Fibroblast of pulmonary artery (primary cell): ENCODE results near the gene CACNB2.

Source experiments
- DNase-seq: peaks from one replicate; pipeline ENCODE4 v3.0.0-alpha.2; 2010; ENCODE audit warnings: low read depth
- H3K4me3 ChIP-seq: replicated peaks from 2 replicates; pipeline ENCODE4 v1.5.1; 2011; ENCODE audit warnings: low read depth, mild to moderate bottlenecking, control low read depth, low read length, moderate library complexity
- TF ChIP-seq, protein P1 (sequence below): IDR thresholded peaks from 2 replicates; pipeline ENCODE4 v1.5.1; 2011; ENCODE audit warnings: mild to moderate bottlenecking, control low read depth, low read length, inconsistent platforms; ENCODE audit errors: missing control alignments

The CACNB2 gene

DNA sequence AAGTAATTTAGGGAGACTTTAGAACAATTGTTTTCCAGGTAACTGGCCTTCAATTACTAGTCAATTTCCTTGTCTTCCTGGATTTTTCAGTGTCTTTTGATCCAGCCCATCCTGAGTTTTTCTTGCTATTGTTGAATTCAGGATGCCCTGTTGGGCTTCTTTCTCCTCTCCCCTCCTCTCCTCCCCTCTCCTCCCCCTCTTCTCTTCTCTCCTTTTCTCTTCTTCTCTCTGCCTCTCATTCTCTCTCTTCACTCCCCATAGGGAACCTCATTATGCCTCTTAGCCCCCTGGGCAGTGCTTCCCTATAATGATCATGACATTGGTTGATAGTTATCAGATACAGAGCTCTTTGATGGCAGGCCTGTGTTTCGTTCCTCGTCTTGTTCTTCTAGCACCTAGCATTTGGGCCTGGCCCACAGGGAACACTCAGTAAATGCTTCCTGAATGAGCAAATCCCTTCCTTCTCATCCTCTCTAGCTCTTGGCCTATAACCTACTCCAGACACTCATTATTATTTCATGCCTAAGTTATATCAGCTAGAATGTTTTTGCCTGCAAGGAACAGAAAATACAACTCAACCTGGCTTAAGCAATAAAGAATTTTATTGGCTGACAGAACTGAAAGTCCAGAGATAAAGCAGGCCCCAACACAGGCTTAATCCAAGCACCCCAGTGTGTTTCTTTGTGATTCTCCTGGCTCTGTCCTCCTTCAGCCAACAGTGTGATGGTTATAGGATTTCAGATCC is 56.8 kb downstream of the CACNB2 start:
- TF ChIP-seq, protein P1, sequence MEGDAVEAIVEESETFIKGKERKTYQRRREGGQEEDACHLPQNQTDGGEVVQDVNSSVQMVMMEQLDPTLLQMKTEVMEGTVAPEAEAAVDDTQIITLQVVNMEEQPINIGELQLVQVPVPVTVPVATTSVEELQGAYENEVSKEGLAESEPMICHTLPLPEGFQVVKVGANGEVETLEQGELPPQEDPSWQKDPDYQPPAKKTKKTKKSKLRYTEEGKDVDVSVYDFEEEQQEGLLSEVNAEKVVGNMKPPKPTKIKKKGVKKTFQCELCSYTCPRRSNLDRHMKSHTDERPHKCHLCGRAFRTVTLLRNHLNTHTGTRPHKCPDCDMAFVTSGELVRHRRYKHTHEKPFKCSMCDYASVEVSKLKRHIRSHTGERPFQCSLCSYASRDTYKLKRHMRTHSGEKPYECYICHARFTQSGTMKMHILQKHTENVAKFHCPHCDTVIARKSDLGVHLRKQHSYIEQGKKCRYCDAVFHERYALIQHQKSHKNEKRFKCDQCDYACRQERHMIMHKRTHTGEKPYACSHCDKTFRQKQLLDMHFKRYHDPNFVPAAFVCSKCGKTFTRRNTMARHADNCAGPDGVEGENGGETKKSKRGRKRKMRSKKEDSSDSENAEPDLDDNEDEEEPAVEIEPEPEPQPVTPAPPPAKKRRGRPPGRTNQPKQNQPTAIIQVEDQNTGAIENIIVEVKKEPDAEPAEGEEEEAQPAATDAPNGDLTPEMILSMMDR = no peak
- H3K4me3 ChIP-seq = no peak overlapping the region
- DNase-seq = no peak

DNA sequence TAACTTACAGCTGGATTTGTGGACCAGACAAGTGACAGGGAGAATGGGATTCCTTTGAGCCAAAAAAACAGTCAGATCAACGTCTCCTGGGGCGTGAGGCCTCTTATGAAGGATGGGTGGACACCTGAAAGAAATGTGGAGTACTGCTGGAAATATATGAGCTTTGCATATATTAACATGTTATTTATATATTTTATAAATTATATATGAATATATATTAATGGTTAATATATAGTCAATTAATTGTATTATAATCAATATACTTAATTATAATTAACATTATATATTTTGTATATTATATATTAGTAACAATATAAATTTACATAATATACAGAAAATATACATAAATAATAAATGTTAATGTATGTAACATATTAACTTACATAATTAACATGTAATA is 57.5 kb downstream of the CACNB2 start:
- no peak for DNase-seq
- TF ChIP-seq, protein P1 = no peak
- H3K4me3 ChIP-seq = no peak overlapping the region

DNA sequence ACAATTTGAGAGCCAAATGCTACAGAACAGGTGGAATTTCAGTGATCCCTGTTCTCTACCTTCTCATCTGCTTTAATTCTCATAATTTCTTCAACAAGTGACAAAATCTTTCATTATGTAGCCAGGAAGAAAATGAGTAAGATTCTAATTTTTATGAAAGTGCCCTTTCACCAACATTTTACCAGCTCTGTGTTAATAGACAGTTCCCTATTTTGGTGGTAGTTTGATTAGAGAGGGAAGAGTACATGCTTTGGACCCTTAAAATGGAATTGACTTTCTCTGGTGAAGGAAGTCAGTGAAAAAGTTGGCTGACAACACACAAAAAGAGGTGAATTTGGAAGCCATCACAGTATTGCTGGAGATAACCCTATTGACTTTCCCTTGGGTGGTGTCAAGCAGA is 61.7 kb downstream of the CACNB2 start:
- TF ChIP-seq, protein P1 = no peak
- H3K4me3 ChIP-seq = no peak overlapping the region
- no peak for DNase-seq

GRCh38 chr10:18202680-18203460 is 62.6 kb downstream of the CACNB2 start:
- no peak overlapping the region for H3K4me3 ChIP-seq
- TF ChIP-seq, protein P1 = no peak
- peak; percentile 29 for DNase-seq

DNA sequence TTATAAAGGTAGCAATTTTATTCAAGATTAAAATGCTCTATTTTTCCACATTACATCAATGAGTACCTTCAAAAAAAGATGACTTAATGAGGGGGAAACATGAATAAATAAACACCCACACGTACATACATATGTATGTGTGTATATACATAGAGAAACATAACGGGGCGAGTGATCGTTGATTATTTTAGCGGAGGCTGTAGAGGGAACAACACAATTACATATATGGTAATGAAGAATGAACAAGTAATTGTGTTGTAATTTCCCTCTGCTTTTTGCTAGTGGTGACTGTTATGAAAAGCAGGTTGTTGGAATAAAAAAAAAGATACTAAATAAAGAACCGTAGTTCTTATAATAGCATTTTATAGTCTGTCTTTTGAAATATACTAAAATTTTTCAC is 63.2 kb downstream of the CACNB2 start:
- H3K4me3 ChIP-seq = no peak overlapping the region
- DNase-seq = no peak
- TF ChIP-seq, protein P1 = no peak

GRCh38 chr10:18204039-18204835 is 64.0 kb downstream of the CACNB2 start:
- TF ChIP-seq, protein P1 = no peak
- no peak overlapping the region for H3K4me3 ChIP-seq
- no peak for DNase-seq
